Measurements from ENCODE around the gene SMR3B.

SMR3B gene

DNA sequence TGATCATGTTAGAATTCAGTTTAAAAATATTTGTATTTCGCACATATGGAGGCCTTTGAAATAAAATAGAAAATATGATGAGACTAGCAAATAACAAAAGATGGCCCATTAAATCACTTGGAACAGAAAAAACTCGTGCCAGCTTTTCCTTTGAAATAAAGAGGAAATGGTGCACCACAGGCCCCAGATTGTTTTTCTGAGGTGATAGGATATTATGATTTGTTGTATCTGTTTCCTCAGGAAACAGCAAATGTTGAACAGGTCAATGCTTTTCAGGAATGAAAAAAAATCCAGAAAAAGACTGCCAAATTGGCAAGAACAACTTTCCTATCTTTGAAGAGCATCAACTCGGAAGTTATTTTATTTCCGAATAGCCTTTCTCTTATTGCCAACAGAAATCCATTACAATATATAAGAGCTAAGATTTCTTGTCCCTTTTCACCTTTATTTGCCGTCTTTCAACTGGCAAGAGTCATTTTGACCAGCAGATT, at the start of gene SMR3B:
SMR3B (plus strand) TSS at position 441 of the 491 bp plus-strand sequence. CDS start 1,380 bp downstream, outside the sequence.
- DNase-seq (ENCODE audit: low read depth in 2 of 2) = no peak

- no peak for DNase-seq (ENCODE audit: low read depth in 2 of 2)
Observed at GRCh38 chr4:70334681-70335080, 48.2 kb upstream of the SMR3B start, which contains the start of gene CABS1. Gene CABS1 (plus strand): TSS chr4:70334981. CDS start chr4:70335040, 59 bp downstream.

DNA sequence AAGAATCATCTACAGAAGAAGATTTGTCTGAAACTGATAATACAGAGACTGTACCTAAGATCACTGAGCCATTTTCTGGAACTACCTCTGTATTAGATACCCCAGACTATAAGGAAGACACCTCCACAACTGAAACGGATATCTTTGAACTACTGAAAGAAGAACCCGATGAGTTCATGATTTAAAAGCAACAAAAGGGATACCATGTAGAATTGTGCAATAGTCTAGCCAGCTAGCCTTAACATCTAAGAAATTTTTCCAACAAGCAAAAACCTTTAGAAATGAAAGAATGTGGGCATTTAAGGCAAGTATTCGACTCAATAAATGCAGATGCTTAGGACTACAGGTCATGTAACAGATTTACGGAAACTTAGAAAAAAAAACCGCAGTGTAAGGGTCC, 46.9 kb upstream of the SMR3B start:
- DNase-seq (ENCODE audit: low read depth in 2 of 2) = no peak

DNA sequence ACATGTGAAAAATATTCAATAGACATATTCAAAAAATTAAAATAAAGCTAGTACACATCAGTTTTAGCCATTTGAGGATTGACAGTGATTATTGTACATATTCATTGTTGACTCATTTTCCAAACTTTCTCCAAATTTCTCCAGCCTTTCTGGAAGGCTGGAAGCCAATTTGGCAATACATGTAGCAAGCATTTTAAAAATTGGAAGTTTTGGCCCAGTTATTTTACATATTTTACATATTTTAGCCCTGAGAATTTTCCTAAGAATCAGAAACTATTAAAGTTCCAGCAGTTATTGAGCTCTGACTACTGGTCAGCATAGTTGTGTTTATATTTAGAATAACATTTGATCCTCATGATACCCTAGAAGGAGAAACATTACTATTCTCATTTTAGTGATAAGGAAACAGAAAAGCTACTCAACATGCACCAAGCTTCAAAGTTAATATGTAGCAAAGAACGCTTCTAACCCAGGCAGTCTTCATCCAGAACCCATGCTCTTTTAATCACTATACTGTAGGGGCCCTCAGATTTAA, 45.0 kb upstream of the SMR3B start:
- no peak for DNase-seq (ENCODE audit: low read depth in 2 of 2)

DNA sequence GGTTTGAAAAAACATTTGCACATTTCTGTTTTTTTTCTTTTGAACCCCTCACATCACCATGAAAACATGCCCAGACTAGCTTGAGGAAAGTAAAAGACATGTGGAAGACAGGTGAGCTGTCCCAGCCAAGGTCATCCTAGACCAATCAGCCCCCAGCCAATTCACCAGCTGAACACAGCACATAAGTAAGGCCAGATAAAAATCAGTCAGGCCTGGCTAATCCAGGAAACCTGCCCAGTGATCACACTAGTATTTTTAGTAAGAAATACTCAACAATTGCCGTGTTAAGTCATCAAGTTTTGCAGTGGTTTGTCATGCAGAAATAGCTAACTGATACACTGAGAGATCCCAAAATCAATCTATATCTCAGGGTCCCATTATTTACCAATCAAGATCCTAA, 26.7 kb upstream of the SMR3B start:
- no peak for DNase-seq (ENCODE audit: low read depth in 2 of 2)

DNA sequence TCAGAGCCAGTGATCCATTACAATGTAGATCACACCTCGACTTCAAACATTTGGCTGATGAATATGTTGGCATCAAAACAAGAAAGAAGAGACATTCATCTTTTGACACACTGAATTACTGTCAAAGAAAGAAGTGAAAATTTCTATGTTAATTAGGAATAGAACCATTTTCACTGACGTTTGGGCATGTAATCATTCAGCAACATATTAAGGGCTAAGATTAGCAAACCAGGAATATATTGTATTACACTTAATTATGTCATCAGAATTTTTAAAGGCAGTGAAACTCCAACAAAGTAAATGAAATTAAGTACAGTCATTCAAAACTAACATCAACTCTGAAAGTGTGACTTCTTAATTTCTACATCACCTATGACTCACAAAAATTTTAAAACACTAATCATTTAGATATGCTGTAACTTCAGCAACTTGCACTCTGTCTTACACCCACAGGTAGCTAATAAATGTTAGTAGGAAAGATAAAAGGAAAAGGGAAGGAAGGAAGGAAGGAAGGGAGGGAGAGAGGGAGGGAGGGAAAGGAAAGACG, 23.7 kb upstream of the SMR3B start:
- no peak for DNase-seq (ENCODE audit: low read depth in 2 of 2)

- no peak for DNase-seq (ENCODE audit: low read depth in 2 of 2)
Observed at GRCh38 chr4:70360460-70360859, 22.5 kb upstream of the SMR3B start, which contains the start of gene SMR3A. Gene SMR3A (plus strand): TSS chr4:70360760. CDS start chr4:70362116, 1,356 bp downstream.

DNA sequence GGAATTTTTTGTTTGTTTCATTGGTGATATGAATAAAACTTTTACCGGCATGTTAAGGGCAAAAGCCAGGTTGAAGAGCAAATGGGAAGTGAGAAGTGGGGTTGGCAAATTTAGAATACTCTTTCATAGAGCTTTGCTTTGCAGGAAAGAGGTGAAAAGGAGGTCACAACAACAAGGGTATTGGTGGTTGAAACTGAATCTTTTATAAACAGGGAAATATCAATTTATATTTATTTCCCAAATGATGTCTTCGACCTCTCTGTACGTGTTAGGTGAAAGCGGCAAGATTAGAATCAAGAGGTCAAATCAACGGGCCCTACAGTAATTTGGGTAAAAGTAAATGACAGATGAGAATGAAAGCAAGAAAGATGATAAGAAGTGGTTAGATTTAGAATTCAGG, 18.9 kb upstream of the SMR3B start:
- DNase-seq (ENCODE audit: low read depth in 2 of 2) = no peak

- DNase-seq (ENCODE audit: low read depth in 2 of 2) = no peak
Observed at GRCh38 chr4:70365479-70365878, 17.5 kb upstream of the SMR3B start.

DNA sequence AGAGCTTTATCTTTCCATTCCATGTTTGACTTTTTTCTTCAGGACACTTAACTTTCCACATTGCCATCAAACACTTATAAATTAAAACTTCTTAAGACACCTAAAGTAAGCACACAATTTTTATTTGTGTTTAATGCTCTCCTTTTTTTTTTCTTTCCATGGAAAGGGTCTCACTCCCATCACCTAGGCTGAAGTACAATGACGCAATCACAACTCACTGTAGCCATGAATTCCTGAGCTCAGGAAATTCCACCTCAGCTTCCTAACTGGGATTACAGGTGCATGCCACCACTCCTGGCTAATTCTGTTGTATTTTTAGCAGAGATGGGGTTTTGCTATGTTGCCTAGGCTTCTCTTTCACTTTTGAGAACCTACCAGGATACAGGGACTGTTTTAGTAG, 15.1 kb upstream of the SMR3B start:
- DNase-seq (ENCODE audit: low read depth in 2 of 2) = no peak

- no peak for DNase-seq (ENCODE audit: low read depth in 2 of 2)
Observed at GRCh38 chr4:70371987-70372386, 10.9 kb upstream of the SMR3B start.

DNA sequence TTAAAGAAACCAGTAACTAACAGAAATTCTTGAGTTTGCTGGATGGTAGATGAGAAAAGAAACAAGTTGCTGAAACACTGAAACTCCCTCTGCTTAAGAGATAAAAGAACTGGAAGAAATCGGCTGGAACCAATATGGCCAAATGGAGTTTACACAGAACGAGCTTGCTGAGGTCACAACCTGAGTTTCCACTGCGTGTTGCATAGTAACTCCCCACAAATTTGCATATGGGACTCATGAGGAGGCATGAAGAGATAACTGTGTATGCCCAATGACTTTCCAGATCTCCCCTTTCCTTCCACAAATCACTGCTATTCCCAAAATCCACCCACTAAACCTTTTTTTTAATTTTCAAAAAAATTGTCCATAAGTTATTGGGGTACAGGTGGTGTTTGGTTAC, 10.2 kb upstream of the SMR3B start:
- DNase-seq (ENCODE audit: low read depth in 2 of 2) = no peak

DNA sequence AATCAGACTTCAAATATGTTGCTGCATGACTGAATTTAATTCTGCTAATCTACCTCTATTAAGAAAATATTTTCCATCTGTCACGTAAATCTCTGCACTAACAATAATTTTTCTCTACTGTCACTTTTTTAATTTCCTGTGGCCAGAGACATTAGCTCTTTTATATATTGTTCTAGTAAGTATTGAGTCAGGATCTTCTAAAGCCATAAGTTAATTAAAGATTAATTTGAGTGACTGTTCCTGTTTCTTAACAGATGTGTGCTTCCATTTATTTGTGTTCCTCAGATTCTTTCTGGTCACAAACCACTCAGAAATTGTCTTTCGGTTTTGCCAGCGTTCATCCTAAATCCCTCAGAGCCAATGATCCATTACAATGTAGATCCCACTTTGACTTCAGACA, 2.4 kb upstream of the SMR3B start:
- DNase-seq (ENCODE audit: low read depth in 2 of 2) = no peak

DNA sequence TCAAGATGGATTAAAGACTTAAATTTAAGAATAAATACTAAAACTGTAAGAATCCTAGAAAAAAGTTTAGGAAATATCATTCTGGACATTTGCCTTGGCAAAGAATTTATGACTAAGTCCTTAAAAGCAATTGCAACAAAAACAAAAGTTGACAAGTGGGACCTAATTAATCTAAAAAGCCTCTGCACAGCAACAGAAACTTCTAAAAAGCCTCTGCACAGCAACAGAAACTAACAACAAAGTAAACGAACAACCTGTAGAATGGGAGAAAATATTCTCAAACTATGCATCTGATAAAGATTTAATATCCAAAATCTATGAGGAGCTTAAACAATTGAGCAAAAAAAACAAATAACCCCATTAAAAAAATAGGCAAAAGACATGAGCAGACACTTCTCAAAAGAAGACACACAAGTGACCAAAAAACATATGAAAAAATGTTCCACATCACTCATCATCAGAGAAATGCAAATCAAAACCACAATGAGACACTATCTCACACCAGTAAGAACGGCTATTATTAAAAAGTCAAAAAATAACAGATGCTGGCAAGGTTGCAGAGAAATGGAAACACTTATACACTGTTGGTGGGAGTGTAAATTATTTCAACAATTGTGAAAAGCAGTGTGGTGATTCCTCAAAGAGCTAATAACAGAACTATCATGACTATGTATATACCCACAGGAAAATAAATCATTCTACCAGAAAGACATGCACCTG, 9.3 kb downstream of the SMR3B start:
- no peak for DNase-seq (ENCODE audit: low read depth in 2 of 2)

- no peak for DNase-seq (ENCODE audit: low read depth in 2 of 2)
Observed at GRCh38 chr4:70397580-70397979, 14.6 kb downstream of the SMR3B start, which contains the start of gene OPRPN. Gene OPRPN (plus strand): TSS chr4:70397940. CDS start chr4:70399286, 1,346 bp downstream.

- DNase-seq (ENCODE audit: low read depth in 2 of 2) = no peak
Observed at GRCh38 chr4:70399319-70399718, 16.4 kb downstream of the SMR3B start.

- DNase-seq (ENCODE audit: low read depth in 2 of 2) = no peak
Observed at GRCh38 chr4:70402762-70403161, 19.8 kb downstream of the SMR3B start.

DNA sequence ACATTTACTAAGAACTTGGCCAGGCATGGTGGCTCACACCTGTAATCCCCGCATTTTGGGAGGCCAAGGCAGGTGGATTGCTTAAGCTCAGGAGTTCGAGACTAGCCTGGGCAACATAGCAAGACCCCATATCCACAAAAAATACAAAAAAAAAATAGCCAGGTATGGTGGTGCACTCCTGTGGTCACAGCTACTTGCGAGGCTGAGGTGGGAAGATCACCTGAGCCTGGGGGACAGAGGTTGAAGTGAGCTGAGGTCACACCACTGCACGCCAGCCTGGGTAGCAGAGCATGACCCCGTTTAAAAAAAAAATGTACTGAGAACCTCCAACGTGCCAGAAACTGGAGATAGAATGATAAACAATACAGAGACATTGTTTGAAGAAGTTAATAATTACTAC, 22.8 kb downstream of the SMR3B start:
- DNase-seq (ENCODE audit: low read depth in 2 of 2) = no peak

DNA sequence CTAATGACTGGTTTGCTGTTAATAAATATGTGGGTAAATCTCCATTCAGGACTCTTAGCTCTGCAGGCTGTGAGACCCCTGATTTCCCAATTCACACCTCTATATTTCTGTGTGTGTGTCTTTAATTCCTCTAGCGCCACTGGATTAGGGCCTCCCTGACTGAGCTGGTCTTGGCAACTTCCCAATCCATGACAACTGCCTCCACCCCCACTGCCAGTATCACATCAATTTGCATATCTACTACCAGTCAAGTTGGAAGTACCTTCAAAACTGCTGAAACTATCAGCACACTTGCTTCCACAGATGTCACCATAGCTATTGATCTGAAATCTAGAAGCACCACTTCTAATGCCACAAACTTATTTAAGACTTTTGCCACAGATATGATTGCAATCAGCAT, 42.4 kb downstream of the SMR3B start:
- DNase-seq (ENCODE audit: low read depth in 2 of 2) = no peak

DNA sequence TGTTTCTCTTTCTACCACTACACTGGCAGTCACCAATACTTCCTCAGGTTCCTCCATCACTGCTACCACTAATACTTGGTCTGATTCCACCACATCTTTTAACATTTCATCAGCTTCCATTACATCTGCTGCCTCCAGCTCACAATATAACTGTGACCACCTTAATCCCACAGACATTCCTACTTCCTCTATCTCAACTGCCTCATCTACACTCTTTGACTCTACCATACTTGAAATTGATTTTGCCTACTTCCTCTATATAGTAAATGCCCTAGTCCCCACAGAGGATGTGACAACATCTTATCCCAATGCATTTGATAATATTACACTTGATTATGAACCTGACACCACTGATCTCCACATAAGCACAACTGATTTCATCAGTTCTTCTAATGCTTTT, 43.9 kb downstream of the SMR3B start:
- no peak for DNase-seq (ENCODE audit: low read depth in 2 of 2)

DNA sequence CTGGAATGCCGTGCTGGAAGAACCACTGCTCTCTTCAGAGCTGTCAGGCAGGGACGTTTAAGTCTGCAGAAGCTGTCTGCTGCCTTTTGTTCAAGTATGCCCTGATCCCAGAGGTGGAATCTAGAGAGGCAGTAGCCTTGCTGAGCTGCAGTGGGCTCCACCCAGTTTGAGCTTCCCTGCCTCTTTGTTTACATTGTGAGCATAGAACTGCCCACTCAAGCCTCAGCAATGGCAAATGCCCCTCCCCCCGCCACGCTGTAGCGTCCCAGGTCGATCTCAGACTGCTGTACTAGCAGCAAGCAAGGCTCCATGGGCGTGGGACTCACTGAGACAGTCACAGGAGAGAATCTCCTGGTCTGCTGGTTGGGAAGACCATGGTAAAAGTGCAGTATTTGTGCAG, 54.3 kb downstream of the SMR3B start:
- no peak for DNase-seq (ENCODE audit: low read depth in 2 of 2)
